DND-41 (cell line): Measurements from ENCODE around the gene GCN1.

Source experiments
- ATAC-seq: fragments of 200-7000 bp; cut with Tn5 transposase; 3 replicates; pipeline ENCODE4 v1.9.1; 2021; ENCODE audit warnings: low read depth; ENCODE audit not compliant: insufficient read depth
- DNase-seq: peaks from one replicate; pipeline ENCODE4 v3.0.0-alpha.2; 2020
- H2AFZ ChIP-seq: 2 replicates; pipeline ENCODE4 v1.6.0; 2012; ENCODE audit warnings: low read depth, low read length
- H3K27ac ChIP-seq: 2 replicates; pipeline ENCODE4 v1.5.1; 2012; ENCODE audit warnings: low read length, inconsistent platforms
- H3K27me3 ChIP-seq: fragments of 200-600 bp; sonication (generic); 2 replicates; pipeline ENCODE4 v1.6.0; 2012; ENCODE audit warnings: low read length, mild to moderate bottlenecking, inconsistent platforms; ENCODE audit not compliant: insufficient read depth, poor library complexity
- H3K36me3 ChIP-seq: 2 replicates; pipeline ENCODE4 v1.5.1; 2012; ENCODE audit warnings: low read length, inconsistent platforms; ENCODE audit not compliant: insufficient read depth
- H3K4me1 ChIP-seq: 2 replicates; pipeline ENCODE4 v1.5.1; 2012; ENCODE audit warnings: mild to moderate bottlenecking, low read length; ENCODE audit not compliant: insufficient read depth
- H3K4me2 ChIP-seq: 2 replicates; pipeline ENCODE4 v1.6.0; 2012; ENCODE audit warnings: mild to moderate bottlenecking, moderate library complexity, low read length, inconsistent platforms; ENCODE audit not compliant: insufficient read depth
- H3K4me3 ChIP-seq, 2 experiments: fragments of 200-600 bp in 1 of 2; shearing (Covaris generic) in 1 of 2; 2 replicates each; pipeline ENCODE4 v1.5.1; 2012 to 2016; ENCODE audit warnings: inconsistent platforms in 2 of 2, low read length in 2 of 2, mild to moderate bottlenecking in 2 of 2, low read depth in 1 of 2, moderate library complexity in 1 of 2
- H3K79me2 ChIP-seq: 2 replicates; pipeline ENCODE4 v1.6.0; 2012; ENCODE audit warnings: low read length, inconsistent platforms; ENCODE audit not compliant: insufficient read depth
- H3K9ac ChIP-seq: 2 replicates; pipeline ENCODE4 v1.6.0; 2012; ENCODE audit warnings: low read depth, mild to moderate bottlenecking, inconsistent platforms, low read length, moderate library complexity
- H3K9me3 ChIP-seq: 2 replicates; pipeline ENCODE4 v1.5.1; 2012; ENCODE audit warnings: low read length, moderate library complexity, mild to moderate bottlenecking, inconsistent platforms; ENCODE audit not compliant: insufficient read depth, severe bottlenecking
- H4K20me1 ChIP-seq: 2 replicates; pipeline ENCODE4 v1.6.0; 2012; ENCODE audit warnings: low read length; ENCODE audit not compliant: insufficient read depth
- CTCF ChIP-seq: IDR thresholded peaks from 2 replicates; pipeline ENCODE4 v1.5.1; 2012; ENCODE audit warnings: borderline replicate concordance, low read length, moderate library complexity, mild to moderate bottlenecking; ENCODE audit not compliant: poor library complexity, severe bottlenecking; ENCODE audit errors: extremely low read depth
- EZH2 ChIP-seq: IDR thresholded peaks from 3 replicates; pipeline ENCODE4 v1.6.1; 2012; ENCODE audit warnings: borderline replicate concordance, low read depth, mild to moderate bottlenecking, moderate library complexity, low read length, inconsistent platforms; ENCODE audit not compliant: severe bottlenecking

Gene GCN1

DNA sequence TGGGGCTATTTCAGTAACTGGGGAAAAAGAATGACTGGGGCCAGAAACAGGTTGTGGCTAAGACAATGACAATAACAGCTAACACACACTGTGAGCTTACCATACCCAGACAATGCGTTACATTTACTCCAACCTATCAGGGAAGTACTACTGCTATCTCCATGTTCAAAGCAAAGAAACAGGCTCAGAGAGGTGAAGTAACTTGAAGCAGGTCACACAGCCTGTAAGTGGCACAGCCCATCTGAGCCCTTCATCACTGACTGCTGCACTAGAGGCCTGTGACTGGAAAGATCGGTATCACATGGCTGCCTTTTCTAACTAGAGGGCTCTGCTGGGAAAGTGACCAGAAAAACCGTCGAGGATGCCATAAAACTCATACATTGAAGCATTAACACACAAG lies 7.9 kb downstream of the GCN1 start:
- TF ChIP-seq EZH2: no peak
- TF ChIP-seq CTCF: no peak
- Histone ChIP-seq H3K4me1 (peaks cover 5% of the 10 kb centered on the region; the same call in 1 of the 2 replicates), H3K4me3 (no peak overlapping the region), H2AFZ (no peak overlapping the region), H4K20me1 (peaks cover 46% of the 10 kb centered on the region; the same call in 1 of the 2 replicates), H3K4me2 (no peak overlapping the region), H3K27me3 (no peaks in the 10 kb centered on the region), H3K36me3 (peaks cover 91% of the 10 kb centered on the region), H3K9me3 (no peaks in the 10 kb centered on the region), H3K9ac (no peak overlapping the region), H3K79me2 (peaks cover 72% of the 10 kb centered on the region), H3K27ac (no peak overlapping the region)
- DNase-seq (no peak), ATAC-seq (no peak)

DNA sequence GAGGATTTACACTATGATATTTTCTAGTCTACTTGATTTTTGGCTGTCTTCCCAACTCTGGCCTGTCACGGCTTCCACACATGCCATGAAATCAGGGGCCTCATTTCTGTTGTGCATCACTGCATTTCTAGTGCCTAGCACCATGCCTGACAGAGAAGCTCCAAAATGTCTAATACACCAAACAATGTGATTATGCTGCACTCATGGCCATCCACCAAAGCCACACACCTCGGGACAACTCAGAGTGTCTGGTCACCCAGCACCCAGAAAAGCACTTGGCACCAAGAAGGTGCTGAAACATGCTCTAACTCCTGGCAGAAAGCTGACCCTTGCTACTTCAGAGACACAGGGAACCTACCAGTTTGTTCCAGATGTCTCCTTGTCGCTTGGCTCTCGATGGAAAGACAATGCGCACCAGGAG lies 11.3 kb downstream of the GCN1 start:
- Histone ChIP-seq H3K36me3 (peaks cover 90% of the 10 kb centered on the region), H3K79me2 (peaks cover 58% of the 10 kb centered on the region)

GRCh38 chr12:120181991-120182631 lies 12.4 kb downstream of the GCN1 start:
- H3K4me3 ChIP-seq: no peak overlapping the region
- ATAC-seq (no peak), DNase-seq (no peak)
- H3K9me3 ChIP-seq: no peaks in the 10 kb centered on the region
- H3K36me3 ChIP-seq: peaks cover 91% of the 10 kb centered on the region
- no peak overlapping the region for H3K9ac ChIP-seq
- H3K27me3 ChIP-seq: no peaks in the 10 kb centered on the region
- H3K4me1 ChIP-seq: no peaks in the 10 kb centered on the region
- TF ChIP-seq CTCF (no peak), EZH2 (no peak)
- no peak overlapping the region for H3K4me2 ChIP-seq
- peaks cover 44% of the 10 kb centered on the region; the same call in 1 of the 2 replicates for H4K20me1 ChIP-seq
- peaks cover 50% of the 10 kb centered on the region for H3K79me2 ChIP-seq
- H3K27ac ChIP-seq: no peak overlapping the region
- no peak overlapping the region for H2AFZ ChIP-seq

More for the DNA sequence above, 11.3 kb downstream of the GCN1 start:
- Histone ChIP-seq H4K20me1 (peaks cover 41% of the 10 kb centered on the region; the same call in 1 of the 2 replicates), H3K9ac (no peak overlapping the region), H3K4me2 (no peak overlapping the region), H3K27ac (no peak overlapping the region), H3K4me3 (no peak overlapping the region), H3K27me3 (no peaks in the 10 kb centered on the region), H2AFZ (no peak overlapping the region), H3K9me3 (no peaks in the 10 kb centered on the region), H3K4me1 (no peaks in the 10 kb centered on the region)
- no peak for DNase-seq
- no peak for ATAC-seq
- no peak for TF ChIP-seq CTCF
- TF ChIP-seq EZH2: no peak
